ENCODE data around the gene MBNL3. TPM values are rescaled to one million over a fixed set of nuclear protein-coding genes. Genes with fewer than 3 reads are reported as not detected.

The MBNL3 gene
- total RNA-seq, 1 experiment from 2014 or later: 2.6 TPM

GRCh38 chrX:132481449-132481848 lies 7.4 kb downstream of the MBNL3 start:
- Histone ChIP-seq H3K23ac (ENCODE audit: insufficient read length, low read depth, low read length) (no peak overlapping the region), H3K79me2 (ENCODE audit: insufficient read depth, low read length) (no peaks in the 10 kb centered on the region), H3K9me3 (ENCODE audit: control insufficient read depth, low read depth, low read length) (no peaks in the 10 kb centered on the region), H3K27ac (ENCODE audit: insufficient read length, low read depth, low read length) (no peak overlapping the region), H4K5ac (ENCODE audit: insufficient read length, low read depth, low read length) (no peak overlapping the region), H3K79me1 (ENCODE audit: insufficient read depth, low read depth, low read length, poor library complexity, severe bottlenecking) (no peaks in the 10 kb centered on the region), H3K14ac (ENCODE audit: insufficient read depth, low read length) (no peak overlapping the region), H3K9ac (ENCODE audit: extremely low read depth, insufficient read length, low read length) (no peak overlapping the region), H2AFZ (ENCODE audit: low read length) (no peak overlapping the region), H4K20me1 (ENCODE audit: control insufficient read depth, insufficient read depth, insufficient read length) (no peaks in the 10 kb centered on the region), H3K23me2 (ENCODE audit: insufficient read length, low read depth, low read length, poor library complexity, severe bottlenecking) (no peaks in the 10 kb centered on the region), H3K27me3 (ENCODE audit: insufficient read depth, low read length) (no peaks in the 10 kb centered on the region), H2AK5ac (ENCODE audit: insufficient read length, low read length) (no peak overlapping the region), H3K4me2 (ENCODE audit: insufficient read depth, insufficient read length, low read length) (no peak overlapping the region), H2BK15ac (ENCODE audit: low read depth, low read length) (no peak overlapping the region), H2BK120ac (ENCODE audit: low read depth, low read length, poor library complexity, severe bottlenecking) (no peak overlapping the region), H2BK12ac (ENCODE audit: insufficient read length, low read depth, low read length) (no peak overlapping the region), H4K91ac (ENCODE audit: insufficient read length, low read depth, low read length) (no peak overlapping the region), H2BK20ac (ENCODE audit: low read depth, low read length, poor library complexity, severe bottlenecking) (no peak overlapping the region), H3K4me1 (ENCODE audit: insufficient read depth, low read length) (peaks cover 18% of the 10 kb centered on the region; the same call in 1 of the 2 replicates), H3K56ac (ENCODE audit: insufficient read length, low read depth, low read length) (no peak overlapping the region), H3K18ac (ENCODE audit: insufficient read length, low read depth, low read length) (no peak overlapping the region), H4K8ac (replicated peaks; ENCODE audit: insufficient read length, low read depth, low read length) (no peak overlapping the region), H2BK5ac (ENCODE audit: insufficient read length, low read length) (no peak overlapping the region), H3K4ac (ENCODE audit: low read depth, low read length) (no peak overlapping the region), H3T11ph (ENCODE audit: low read length) (no peak overlapping the region)
- peaks cover 10% of the 10 kb centered on the region for H3K27me3 Mint-ChIP-seq (ENCODE audit: low read depth)
- no peak for DNase-seq
- no peak overlapping the region; a peak in 1 of 7 replicates for H3K27ac Mint-ChIP-seq
- TF ChIP-seq CTCF (conservative IDR thresholded peaks at IDR 0.05): no peak
- no peak overlapping the region; a peak in 1 of 5 replicates for H3K4me3 Mint-ChIP-seq
- WGBS (ENCODE audit: extremely low coverage, insufficient read length, low lambda C conversion rate): no CpG with 5 or more reads among the region's 1 CpG
- H3K36me3 Mint-ChIP-seq (ENCODE audit: insufficient read depth in 1 of 3, low read depth in 3 of 3): no peaks in the 10 kb centered on the region
- H3K9me3 Mint-ChIP-seq: no peaks in the 10 kb centered on the region
- H3K4me1 Mint-ChIP-seq: peaks cover 54 to 64% of the 10 kb centered on the region in 2 experiments
